ENCODE measurements around the gene GIGYF2.
"Not testable (repeated sequence)": the region's sequence is repeated elsewhere in the genome, so short reads cannot be mapped to it uniquely, and the experiment has no call there.

Gene GIGYF2

DNA sequence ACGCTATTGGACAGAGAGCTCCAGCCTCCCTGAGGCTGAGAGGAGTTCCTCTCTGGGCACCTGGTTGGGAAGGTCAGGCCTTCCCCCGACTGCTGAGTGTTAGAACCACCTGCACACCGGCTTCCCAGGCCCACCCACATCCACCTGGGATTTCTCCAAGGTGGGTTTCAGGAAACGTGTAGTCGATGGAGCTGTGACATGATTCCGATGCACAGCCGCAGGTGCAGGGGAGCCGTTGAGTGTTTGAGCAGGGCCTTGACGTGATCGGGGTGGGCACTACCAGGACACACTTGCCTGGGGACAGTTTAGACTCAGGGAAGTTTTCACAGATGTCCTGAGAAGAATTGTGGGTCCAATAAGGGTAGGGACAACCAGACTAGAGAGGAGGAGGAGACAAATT lies 21.8 kb upstream of the GIGYF2 start:
- no peaks in the 10 kb centered on the region for H3K9me3 ChIP-seq (ENCODE audit: control insufficient read depth, insufficient read depth, low read length)
- no peak overlapping the region for H3K9ac ChIP-seq (ENCODE audit: low read depth, low read length)
- no peaks in the 10 kb centered on the region for H3K36me3 ChIP-seq (ENCODE audit: insufficient read depth, low read length)
- H3K4me1 ChIP-seq (ENCODE audit: insufficient read depth, low read length): no peaks in the 10 kb centered on the region

DNA sequence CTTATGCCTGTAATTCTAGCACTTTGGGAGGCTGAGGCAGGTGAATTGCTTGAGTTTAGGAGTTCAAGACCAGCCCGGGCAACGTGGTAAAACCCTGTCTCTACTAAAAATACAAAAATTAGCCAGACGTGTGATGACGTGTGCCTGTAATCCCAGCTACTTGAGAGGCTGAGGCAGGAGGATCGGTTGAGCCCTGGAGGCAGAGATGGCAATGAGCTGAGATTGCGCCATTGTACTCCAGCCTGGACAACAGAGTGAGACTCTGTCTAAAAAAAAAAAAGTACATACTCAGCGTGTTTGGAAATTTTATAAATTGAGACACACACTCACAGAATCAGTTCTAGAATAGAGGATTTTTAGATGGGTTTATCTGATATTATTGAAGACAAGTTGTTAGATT lies 17.1 kb upstream of the GIGYF2 start:
- H3K9ac ChIP-seq (ENCODE audit: low read depth, low read length): no peak overlapping the region
- no peaks in the 10 kb centered on the region for H3K4me1 ChIP-seq (ENCODE audit: insufficient read depth, low read length)
- no peaks in the 10 kb centered on the region for H3K36me3 ChIP-seq (ENCODE audit: insufficient read depth, low read length)
- no peaks in the 10 kb centered on the region for H3K9me3 ChIP-seq (ENCODE audit: control insufficient read depth, insufficient read depth, low read length)

DNA sequence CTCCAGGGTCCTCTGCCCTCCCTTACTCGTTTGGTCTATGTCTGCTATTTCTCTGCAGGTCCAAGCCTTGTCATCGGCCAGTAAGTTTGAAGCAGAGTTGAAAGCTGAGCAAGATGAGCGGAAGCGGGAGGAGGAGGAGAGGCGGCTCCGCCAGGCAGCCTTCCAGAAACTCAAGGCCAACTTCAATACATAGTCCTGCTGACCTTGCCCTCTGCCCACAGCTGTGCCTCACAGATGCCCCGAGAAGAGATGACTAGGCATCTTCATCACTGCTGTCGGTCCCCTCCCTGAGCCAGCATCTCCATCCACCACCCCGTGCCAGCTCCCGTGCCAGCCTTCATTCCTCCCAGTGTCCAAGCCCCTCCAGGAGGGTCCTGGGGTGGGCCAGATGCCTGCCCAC lies 15.6 kb upstream of the GIGYF2 start:
- Histone ChIP-seq H3K9ac (ENCODE audit: low read depth, low read length) (no peak overlapping the region), H3K36me3 (ENCODE audit: insufficient read depth, low read length) (no peaks in the 10 kb centered on the region)

DNA sequence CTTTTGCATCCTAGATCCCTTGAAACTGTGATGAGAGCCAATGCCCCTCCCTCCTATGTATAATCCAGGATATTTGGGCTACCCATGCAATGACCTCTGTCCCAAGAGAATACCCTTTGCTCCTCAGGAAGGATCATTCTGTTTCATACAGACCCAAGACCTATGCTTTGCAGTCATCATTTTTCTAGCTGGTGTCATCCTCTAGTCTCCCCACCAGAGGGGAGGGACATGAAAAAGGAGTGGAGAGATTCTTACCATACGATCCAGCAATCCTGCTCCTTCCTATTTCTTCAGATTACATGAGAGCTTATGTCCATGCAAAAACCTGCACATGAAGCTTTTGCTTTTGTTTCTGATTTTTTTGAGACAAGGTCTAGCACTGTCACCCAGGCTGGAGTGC lies 13.8 kb upstream of the GIGYF2 start:
- H3K36me3 ChIP-seq (ENCODE audit: insufficient read depth, low read length): no peaks in the 10 kb centered on the region
- no peak overlapping the region for H3K9ac ChIP-seq (ENCODE audit: low read depth, low read length)
- H3K9me3 ChIP-seq (ENCODE audit: control insufficient read depth, insufficient read depth, low read length): no peaks in the 10 kb centered on the region
- no peaks in the 10 kb centered on the region for H3K4me1 ChIP-seq (ENCODE audit: insufficient read depth, low read length)

More for the DNA sequence above, 15.6 kb upstream of the GIGYF2 start:
- H3K9me3 ChIP-seq (ENCODE audit: control insufficient read depth, insufficient read depth, low read length): no peaks in the 10 kb centered on the region
- H3K4me1 ChIP-seq (ENCODE audit: insufficient read depth, low read length): no peaks in the 10 kb centered on the region

DNA sequence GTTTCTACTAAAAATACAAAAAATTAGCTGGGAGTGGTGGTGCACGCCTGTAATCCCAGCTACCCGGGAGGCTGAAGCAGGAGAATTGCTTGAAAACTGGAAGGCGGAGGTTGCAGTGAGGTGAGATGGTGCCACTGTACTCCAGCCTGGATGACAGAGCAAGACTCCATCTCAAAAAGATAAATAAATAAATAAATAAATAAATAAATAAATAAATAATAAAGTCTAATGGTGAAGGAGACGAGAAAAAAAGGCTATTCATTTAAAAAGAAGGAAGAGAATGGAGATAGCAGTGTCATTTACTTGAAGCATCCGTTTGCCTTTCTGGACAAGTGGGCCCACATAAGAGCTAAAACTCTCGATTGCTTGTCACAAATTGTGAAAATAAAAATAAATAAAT lies 11.7 kb upstream of the GIGYF2 start:
- not testable (repeated sequence) for H3K9me3 ChIP-seq (ENCODE audit: control insufficient read depth, insufficient read depth, low read length); H3K9ac ChIP-seq (ENCODE audit: low read depth, low read length); H3K4me1 ChIP-seq (ENCODE audit: insufficient read depth, low read length); H3K36me3 ChIP-seq (ENCODE audit: insufficient read depth, low read length)

DNA sequence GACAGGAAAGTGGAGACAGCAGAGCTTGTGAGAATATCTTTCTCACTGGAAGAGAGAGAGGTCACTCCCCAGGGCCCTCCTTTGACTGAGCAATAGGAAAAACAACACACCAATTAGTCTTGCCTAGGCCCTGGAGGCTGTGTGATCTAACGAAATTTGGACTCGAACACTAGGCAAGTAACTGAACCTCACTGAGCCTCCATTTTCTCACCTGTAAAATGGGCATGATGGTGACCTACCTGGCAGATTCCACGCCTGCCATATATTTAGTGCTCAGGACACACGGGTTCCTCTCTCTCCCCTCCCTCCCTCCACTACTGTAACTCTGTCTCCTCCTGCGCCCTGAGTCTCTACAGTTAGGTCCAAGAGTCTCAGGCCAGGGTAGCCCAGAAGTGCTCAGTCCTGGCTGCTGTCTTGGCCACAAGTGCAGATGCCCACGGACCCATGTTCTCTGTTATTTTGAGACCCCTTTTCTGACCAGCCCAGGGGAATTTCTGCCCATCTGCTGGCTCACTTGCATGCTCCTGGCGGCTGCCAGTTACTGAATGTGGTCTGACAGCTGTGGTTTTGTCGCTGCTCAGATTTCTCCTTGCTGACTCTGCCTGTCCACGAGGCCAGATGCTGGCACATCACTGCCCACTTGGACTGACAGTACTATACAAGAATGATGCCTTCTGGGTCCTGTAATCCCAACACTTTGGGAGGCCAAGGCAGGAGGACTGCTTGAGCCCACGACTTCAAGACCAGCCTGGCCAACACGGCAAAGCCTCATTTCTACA lies 9.6 kb upstream of the GIGYF2 start:
- H3K36me3 ChIP-seq (ENCODE audit: insufficient read depth, low read length): no peaks in the 10 kb centered on the region
- no peaks in the 10 kb centered on the region for H3K4me1 ChIP-seq (ENCODE audit: insufficient read depth, low read length)
- H3K9me3 ChIP-seq (ENCODE audit: control insufficient read depth, insufficient read depth, low read length): no peaks in the 10 kb centered on the region
- H3K9ac ChIP-seq (ENCODE audit: low read depth, low read length): no peak overlapping the region

DNA sequence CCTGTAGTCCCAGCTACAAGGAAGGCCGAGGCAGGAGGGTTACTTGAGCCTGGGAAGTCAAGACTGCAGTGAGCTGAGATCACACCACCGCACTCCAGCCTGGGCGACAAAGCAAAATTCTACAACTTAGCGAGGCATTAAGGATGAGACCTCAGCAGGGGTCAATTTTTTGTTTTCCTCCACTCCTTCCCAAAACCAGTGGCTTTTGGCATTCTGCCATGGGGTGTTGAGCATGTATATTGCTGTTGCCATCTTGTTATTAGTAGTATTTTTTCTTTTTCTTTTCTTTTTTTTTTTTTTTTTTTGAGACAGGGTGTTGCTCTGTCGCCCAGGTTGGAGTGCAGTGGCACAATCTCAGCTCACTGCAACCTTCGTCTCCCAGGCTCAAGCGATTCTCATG lies 8.9 kb upstream of the GIGYF2 start:
- Histone ChIP-seq H3K4me1 (ENCODE audit: insufficient read depth, low read length) (no peaks in the 10 kb centered on the region), H3K36me3 (ENCODE audit: insufficient read depth, low read length) (no peaks in the 10 kb centered on the region), H3K9me3 (ENCODE audit: control insufficient read depth, insufficient read depth, low read length) (no peaks in the 10 kb centered on the region), H3K9ac (ENCODE audit: low read depth, low read length) (no peak overlapping the region)

DNA sequence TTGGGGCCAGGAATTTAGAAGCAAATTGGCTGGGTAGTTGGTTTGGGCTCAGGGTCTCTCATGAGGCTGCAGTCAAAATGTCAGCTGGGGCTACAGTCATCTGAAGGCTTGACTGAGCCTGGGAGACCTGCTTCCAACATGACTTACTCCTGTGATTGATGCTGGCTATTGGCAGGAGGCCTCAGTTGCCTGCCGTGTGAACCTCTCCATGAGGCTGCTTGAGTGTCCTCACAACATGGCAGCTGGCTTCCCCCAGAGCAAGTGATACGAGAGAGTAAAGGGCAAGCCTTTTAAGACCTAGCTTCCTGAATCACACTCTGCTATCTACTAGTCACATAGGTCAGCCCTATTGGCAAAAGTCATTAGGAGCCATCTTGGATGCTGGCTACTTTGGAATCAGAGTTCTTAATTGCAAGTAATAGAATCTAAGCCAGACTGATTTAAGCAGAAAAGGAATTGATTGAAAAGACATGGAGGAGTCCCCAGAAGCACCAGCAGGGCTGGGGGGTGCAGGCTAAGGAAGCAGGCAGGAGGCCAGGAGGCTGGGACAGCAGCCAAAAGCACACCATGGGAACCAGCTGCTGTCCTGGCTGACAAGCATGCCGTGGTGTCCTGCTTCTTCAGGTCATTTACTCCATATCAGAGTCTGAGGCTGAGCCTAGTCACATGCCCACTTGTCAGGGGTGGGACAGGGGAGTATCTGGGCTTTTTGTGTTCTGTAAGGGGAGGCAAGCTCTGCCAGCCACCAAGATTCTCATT lies 7.8 kb upstream of the GIGYF2 start:
- Histone ChIP-seq H3K9me3 (ENCODE audit: control insufficient read depth, insufficient read depth, low read length) (no peaks in the 10 kb centered on the region), H3K9ac (ENCODE audit: low read depth, low read length) (no peak overlapping the region), H3K36me3 (ENCODE audit: insufficient read depth, low read length) (no peaks in the 10 kb centered on the region), H3K4me1 (ENCODE audit: insufficient read depth, low read length) (no peaks in the 10 kb centered on the region)

DNA sequence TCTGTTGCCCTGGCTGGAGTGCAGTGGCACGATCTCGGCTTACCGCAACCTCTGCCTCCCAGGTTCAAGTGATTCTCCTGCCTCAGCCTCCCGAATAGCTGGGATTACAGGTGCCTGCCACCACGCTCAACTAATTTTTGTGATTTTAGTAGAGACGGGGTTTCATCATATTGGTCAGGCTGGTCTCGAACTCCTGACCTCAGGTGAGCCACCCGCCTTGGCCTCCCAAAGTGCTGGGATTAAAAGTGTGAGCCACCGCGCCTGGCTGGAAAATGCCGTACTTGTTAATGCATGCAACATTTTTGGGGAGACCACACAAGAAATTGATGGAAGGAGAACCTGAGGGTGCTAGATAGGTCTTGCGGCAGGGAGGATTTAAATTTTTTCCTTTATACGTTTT lies 6.0 kb upstream of the GIGYF2 start:
- not testable (repeated sequence) for H3K9ac ChIP-seq (ENCODE audit: low read depth, low read length); H3K4me1 ChIP-seq (ENCODE audit: insufficient read depth, low read length); H3K9me3 ChIP-seq (ENCODE audit: control insufficient read depth, insufficient read depth, low read length); H3K36me3 ChIP-seq (ENCODE audit: insufficient read depth, low read length)

DNA sequence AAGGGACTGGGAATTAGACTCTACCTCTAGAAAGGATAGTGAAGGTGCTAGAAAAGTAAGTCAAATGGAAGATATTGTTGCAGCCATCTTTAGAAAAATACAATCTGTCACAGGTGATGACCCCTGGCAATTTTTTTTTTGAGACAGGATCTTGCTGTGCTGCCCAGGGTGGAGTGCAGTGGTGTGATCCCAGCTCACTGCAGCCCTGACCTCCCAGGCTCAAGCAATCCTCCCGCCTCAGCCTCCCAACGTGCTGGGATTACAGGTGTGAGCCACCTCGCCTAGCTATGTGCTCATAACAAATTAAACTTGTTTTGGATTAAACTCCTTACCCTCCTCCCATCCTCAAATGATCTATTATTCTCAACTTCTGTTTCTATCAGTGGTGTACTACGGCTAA lies 3.8 kb upstream of the GIGYF2 start:
- H3K4me1 ChIP-seq (ENCODE audit: insufficient read depth, low read length): no peaks in the 10 kb centered on the region
- no peak overlapping the region for H3K9ac ChIP-seq (ENCODE audit: low read depth, low read length)

DNA sequence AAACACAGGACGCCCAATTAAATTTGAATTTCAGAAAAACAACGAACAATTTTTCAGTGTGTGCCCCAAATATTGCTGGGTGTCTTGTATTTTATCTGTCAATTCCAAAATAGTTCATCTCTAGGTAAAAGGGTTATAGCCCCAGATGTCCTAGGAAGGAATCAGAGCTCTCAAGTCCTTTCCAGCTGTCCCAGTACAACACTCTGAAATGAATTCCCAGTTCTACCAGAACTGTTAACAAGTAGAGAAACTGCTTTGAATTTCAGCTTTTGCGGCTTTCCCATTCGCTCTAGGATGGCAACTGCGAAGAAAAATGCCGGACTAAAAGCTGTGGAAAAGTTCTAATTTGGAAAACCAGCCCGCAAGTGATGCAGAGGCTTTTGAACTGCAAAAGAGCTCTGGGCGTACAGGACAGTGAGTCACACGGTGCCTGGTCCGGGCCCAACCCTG lies 497 bp upstream of the GIGYF2 start:
- Histone ChIP-seq H3K4me1 (ENCODE audit: insufficient read depth, low read length) (peaks cover 9% of the 10 kb centered on the region; the same call in 1 of the 2 replicates), H3K9me3 (ENCODE audit: control insufficient read depth, insufficient read depth, low read length) (no peaks in the 10 kb centered on the region), H3K9ac (ENCODE audit: low read depth, low read length) (peak overlapping the region; percentile 48), H3K36me3 (ENCODE audit: insufficient read depth, low read length) (no peaks in the 10 kb centered on the region)

More for the DNA sequence above, 3.8 kb upstream of the GIGYF2 start:
- Histone ChIP-seq H3K9me3 (ENCODE audit: control insufficient read depth, insufficient read depth, low read length) (no peaks in the 10 kb centered on the region), H3K36me3 (ENCODE audit: insufficient read depth, low read length) (no peaks in the 10 kb centered on the region)

DNA sequence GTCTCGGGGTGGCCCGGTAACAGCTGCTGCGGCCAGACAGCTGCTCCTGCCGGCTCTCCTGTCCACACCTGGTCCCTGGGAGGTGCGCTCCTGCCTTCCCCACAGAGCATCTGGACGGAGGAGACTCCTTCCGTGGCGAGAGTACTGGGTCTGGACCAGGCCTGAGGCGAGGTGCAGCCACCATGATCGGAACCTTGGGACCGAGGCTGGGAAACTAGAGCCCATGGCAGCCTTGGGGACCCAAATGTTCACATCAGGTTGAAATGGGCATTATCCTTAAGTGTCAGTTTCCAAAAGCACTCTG lies 628 bp downstream of the GIGYF2 start:
- H3K9ac ChIP-seq (ENCODE audit: low read depth, low read length): peak overlapping the region; percentile 74
- H3K4me1 ChIP-seq (ENCODE audit: insufficient read depth, low read length): peaks cover 9% of the 10 kb centered on the region; the same call in 1 of the 2 replicates
- no peaks in the 10 kb centered on the region for H3K9me3 ChIP-seq (ENCODE audit: control insufficient read depth, insufficient read depth, low read length)
- H3K36me3 ChIP-seq (ENCODE audit: insufficient read depth, low read length): no peaks in the 10 kb centered on the region

DNA sequence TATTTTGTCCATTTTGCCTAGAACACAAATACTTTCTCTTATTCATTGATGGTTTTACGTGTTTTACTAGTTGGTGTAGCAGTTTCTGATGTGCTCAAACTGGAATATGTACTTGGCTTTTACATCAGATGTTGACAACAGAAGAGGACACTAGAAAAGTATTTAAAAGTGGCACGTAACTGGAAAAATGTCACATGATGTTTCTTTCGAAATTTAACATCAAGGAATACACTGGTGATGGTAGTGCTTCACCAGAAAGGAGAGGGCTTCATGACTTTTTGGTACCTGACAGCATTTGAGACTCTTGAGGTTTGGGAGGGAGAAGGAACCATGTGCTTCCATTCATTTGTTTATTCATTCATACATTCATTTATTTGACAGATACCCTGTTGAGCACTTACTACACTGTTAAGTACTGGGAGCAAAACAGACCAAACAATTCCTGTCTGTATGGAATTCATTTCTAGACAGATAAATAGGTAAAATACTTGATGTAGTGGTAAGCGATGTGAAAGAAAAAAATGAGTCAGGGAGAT lies 1.5 kb downstream of the GIGYF2 start:
- H3K36me3 ChIP-seq (ENCODE audit: insufficient read depth, low read length): no peaks in the 10 kb centered on the region
- H3K4me1 ChIP-seq (ENCODE audit: insufficient read depth, low read length): peaks cover 9% of the 10 kb centered on the region; the same call in 1 of the 2 replicates
- H3K9ac ChIP-seq (ENCODE audit: low read depth, low read length): peak overlapping the region; percentile 74; the same call in 1 of the 2 replicates
- no peaks in the 10 kb centered on the region for H3K9me3 ChIP-seq (ENCODE audit: control insufficient read depth, insufficient read depth, low read length)

DNA sequence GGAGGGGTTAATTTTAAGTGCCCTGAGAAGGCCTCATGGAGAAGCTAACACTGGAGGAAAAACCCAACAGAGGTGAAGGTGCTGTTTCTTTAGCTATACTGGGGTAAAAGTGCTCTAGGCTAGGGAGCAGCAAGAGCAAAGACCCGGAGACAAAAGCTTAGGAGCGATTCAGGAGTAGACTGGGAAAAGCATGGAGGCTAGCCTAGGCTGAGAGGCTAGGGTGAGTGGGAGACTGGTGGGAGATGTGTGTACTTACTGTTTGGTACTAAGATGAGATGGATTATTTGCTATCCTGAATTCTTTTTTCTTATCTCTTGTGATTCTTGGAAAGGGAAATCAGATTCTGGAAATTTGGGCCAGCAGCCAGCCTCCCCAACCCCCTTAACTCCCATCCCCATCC lies 2.0 kb downstream of the GIGYF2 start:
- Histone ChIP-seq H3K4me1 (ENCODE audit: insufficient read depth, low read length) (peaks cover 9% of the 10 kb centered on the region; the same call in 1 of the 2 replicates), H3K36me3 (ENCODE audit: insufficient read depth, low read length) (no peaks in the 10 kb centered on the region), H3K9me3 (ENCODE audit: control insufficient read depth, insufficient read depth, low read length) (no peaks in the 10 kb centered on the region), H3K9ac (ENCODE audit: low read depth, low read length) (0 out of 2 replicates have a peak overlapping the region, but pooled peaks have one; percentile 19)

DNA sequence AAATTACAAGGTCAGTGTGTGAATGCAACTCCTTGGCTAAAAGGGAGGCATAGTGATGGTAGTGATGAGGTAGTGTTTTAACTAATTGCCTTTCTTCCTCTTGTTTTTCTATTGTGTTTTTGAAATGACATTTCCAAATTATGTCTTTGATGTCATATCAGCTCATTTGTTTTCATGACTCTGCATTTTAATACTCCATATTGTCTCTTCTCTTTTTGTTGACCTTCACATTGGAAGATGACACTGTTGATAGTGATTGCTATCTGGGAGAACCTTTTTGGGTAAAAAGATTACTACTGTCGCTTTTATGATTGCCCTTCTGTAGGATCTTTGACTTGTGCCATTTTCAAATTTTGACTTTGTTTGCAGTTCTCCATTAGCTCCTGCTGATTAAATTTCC lies 3.0 kb downstream of the GIGYF2 start:
- Histone ChIP-seq H3K36me3 (ENCODE audit: insufficient read depth, low read length) (no peaks in the 10 kb centered on the region), H3K9ac (ENCODE audit: low read depth, low read length) (no peak overlapping the region), H3K4me1 (ENCODE audit: insufficient read depth, low read length) (peaks cover 9% of the 10 kb centered on the region; the same call in 1 of the 2 replicates), H3K9me3 (ENCODE audit: control insufficient read depth, insufficient read depth, low read length) (no peaks in the 10 kb centered on the region)

All from ES-I3 (cell line).